NCI-H226 (cell line): ENCODE measurements around the gene OBSCN.

Source experiments
- DNase-seq: peaks from one replicate; pipeline ENCODE4 v3.0.0-alpha.2; 2015

OBSCN gene, protein sequence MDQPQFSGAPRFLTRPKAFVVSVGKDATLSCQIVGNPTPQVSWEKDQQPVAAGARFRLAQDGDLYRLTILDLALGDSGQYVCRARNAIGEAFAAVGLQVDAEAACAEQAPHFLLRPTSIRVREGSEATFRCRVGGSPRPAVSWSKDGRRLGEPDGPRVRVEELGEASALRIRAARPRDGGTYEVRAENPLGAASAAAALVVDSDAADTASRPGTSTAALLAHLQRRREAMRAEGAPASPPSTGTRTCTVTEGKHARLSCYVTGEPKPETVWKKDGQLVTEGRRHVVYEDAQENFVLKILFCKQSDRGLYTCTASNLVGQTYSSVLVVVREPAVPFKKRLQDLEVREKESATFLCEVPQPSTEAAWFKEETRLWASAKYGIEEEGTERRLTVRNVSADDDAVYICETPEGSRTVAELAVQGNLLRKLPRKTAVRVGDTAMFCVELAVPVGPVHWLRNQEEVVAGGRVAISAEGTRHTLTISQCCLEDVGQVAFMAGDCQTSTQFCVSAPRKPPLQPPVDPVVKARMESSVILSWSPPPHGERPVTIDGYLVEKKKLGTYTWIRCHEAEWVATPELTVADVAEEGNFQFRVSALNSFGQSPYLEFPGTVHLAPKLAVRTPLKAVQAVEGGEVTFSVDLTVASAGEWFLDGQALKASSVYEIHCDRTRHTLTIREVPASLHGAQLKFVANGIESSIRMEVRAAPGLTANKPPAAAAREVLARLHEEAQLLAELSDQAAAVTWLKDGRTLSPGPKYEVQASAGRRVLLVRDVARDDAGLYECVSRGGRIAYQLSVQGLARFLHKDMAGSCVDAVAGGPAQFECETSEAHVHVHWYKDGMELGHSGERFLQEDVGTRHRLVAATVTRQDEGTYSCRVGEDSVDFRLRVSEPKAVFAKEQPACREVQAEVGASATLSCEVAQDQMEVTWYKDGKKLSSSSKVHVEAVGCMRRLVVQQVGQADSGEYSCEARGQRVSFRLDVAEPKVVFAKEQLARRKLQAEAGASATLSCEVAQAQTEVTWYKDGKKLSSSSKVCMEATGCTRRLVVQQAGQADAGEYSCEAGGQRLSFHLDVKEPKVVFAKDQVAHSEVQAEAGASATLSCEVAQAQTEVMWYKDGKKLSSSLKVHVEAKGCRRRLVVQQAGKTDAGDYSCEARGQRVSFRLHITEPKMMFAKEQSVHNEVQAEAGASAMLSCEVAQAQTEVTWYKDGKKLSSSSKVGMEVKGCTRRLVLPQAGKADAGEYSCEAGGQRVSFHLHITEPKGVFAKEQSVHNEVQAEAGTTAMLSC (N-terminal part only)

DNA sequence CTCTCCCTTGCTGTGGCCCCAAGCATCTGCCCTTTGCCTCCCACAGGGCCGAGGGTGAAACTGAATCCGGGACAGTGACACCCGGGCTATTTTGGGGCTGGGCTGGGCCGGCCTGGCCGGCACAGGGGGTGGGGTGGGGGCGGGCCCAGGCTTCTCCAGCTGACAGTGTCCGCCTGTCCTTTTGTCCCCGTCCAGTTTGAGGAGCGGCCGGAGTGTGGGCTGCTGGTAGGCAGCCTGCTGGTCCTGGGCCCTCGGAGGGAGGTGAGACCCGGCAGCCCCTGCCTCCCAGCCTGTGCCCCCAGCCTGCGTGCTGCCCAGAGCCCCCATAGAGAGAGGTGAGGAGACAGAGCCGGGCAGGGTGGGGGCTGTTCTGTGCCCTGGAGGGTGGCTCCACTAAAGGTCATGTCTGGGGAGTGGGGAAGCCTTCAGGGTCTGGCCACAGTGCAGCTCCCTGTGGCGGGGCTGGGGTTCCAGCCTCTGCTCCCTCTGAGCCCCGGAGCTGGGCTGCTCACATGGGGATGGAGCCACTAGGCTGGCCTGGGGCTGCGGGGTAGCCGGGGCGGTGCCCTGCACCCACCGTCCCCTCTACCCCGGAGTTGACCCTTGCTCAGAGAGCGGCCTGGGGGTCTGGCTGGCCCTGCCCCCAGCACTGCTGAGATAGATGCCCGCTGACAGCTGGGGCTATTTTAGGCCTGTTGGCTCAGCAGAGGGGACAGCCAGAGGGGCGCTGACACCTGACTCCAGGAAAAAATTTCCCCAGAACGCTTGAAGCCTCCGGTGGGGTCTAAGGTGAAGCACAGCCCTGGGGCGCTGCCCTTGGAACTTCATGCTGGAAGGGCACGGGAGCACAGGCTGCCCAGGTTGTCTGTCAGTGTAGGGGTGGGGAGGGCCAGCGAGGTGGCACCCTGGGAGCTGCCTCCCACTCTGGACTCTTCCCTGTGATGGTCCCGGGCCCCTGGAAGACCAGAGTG, at the start of gene OBSCN:
Gene OBSCN (plus strand): TSS at position 194 of the 971 bp plus-strand sequence. CDS start 3,740 bp downstream, outside the sequence.
- no peak for DNase-seq

DNA sequence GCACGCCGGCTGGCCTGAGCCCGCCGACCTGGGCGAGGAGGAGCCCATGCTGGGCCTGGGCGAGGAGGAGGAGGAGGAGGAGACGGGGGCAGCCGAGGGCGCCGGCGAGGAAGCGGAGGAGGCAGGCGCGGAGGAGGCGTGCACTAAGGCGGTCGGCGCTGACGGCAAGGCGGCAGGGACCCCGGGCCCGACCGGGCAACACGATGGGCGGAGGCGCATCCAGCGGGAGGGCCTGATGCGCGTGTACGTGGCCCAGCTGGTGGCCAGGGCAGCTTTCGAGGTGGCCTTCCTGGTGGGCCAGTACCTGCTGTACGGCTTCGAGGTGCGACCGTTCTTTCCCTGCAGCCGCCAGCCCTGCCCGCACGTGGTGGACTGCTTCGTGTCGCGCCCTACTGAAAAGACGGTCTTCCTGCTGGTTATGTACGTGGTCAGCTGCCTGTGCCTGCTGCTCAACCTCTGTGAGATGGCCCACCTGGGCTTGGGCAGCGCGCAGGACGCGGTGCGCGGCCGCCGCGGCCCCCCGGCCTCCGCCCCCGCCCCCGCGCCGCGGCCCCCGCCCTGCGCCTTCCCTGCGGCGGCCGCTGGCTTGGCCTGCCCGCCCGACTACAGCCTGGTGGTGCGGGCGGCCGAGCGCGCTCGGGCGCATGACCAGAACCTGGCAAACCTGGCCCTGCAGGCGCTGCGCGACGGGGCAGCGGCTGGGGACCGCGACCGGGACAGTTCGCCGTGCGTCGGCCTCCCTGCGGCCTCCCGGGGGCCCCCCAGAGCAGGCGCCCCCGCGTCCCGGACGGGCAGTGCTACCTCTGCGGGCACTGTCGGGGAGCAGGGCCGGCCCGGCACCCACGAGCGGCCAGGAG, 49.5 kb upstream of the OBSCN start:
- no peak for DNase-seq

DNA sequence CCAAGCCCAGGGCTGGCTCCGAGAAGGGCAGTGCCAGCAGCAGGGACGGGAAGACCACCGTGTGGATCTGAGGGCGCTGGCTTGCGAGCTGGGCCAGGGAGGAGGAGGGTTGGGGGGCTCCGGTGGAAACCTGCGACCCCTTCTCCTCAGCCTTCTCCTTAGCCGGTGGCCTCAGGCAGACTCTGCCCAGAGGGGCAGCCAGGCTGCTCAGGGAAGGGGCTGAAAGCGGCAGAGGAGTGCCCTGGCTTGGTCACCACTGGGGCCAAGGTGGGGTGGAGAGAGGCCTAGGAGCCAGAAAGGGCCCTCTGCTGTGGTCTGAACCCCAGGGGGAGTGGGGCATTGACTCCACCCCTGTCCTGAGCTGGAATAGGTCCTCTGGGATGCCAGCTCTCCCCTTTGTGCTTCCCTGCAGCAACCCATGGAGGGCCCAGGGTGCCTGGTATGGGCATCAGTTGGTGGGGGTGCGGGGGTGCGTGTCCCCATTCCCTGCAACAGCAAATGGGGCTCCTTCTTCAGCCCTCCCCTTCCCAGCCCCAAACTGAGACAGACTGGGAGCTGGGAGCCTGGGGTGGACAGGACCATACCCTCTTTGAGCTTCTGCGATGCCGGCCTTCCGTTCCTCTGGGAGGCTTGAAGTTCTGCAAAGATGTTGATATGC, 48.7 kb upstream of the OBSCN start:
- no peak for DNase-seq

DNA sequence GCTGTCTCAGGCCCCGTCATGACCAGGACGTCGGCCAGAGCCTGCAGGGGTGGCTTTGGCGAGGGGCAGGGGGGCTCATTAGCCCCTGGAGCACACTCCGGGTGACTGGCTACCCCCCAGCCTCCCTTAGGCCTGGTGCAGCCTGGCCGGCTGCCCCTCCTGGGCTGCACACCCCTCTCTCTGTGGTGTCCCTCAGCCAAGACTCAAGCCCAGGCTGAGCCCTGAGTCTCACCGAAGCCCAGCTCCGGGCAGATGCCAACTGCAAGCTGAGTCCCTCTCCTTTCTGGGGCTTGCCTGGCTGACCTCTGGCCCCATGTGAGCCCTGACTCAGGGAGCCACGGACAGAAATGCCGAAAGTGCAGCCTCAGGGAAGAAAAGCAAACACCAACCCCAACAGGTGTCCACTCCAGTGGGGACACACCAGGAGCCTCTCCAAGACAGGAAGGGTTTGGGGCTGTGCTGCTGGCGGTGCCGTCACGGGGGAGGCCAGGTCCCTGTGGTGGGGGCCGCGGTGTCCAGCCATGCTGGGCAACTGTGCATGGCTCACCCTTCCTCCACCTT, 47.6 kb upstream of the OBSCN start:
- no peak for DNase-seq

DNA sequence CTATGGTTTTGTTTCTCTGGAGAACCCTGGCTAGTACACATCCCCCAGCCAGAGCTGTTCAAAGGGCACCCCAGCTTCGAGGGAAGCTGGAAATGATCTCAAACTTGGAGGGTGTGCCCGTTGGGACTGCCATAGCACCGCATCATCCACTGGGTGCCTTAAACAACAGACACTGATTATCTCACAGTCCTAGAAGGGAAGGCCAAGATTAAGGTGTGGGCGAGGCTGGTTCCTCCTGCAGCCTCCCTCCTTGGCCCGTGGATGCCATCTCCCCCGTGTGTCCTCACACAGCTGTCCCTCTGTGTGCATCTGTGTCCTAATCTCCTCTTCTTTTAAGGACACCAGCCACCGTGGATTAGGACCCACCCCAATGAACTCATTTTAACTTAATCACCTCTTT, 46.5 kb upstream of the OBSCN start:
- peak; percentile 34 for DNase-seq

GRCh38 chr1:228161866-228162265, 46.0 kb upstream of the OBSCN start:
- DNase-seq, result no peak

DNA sequence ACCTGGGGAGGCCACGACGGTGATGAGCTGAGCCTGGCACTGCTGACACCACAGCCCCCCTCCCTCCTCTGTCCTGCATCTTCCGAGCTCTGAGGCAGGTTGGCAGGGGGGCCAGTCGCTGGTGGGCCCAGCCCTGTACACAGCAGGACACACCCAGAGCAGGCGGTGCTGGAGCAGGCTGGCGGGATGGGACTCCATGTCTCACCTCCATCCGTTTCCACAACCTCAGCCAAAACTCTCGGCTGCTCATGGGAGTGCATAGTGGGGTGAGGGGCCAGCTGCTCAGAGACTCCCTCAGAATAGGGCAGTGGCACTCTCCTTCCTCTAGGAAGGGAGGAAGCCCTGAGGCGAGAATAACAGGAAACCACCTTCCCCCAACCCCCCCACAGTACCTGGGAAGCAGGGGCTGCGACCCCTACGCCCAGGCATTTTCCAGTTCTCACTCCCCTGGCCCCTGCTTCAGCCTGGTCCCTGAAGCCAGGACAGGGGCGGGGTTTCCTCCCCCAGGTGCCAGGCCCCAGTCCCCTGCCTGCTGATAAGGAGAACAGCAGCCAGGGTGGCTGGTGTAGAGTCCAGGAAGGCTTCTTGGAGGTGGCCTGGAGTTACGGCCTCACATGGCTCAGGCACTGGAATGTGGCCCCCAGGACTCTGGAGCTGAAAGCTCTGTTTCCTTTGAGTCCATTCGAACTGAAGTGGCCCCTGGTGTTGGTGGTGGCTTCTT, 45.4 kb upstream of the OBSCN start:
- DNase-seq, result peak; percentile 73

GRCh38 chr1:228163007-228163753, 44.7 kb upstream of the OBSCN start:
- peak; percentile 68 for DNase-seq

- DNase-seq, result no peak
These were observed 43.9 kb upstream of the OBSCN start for GRCh38 chr1:228163776-228164519.

DNA sequence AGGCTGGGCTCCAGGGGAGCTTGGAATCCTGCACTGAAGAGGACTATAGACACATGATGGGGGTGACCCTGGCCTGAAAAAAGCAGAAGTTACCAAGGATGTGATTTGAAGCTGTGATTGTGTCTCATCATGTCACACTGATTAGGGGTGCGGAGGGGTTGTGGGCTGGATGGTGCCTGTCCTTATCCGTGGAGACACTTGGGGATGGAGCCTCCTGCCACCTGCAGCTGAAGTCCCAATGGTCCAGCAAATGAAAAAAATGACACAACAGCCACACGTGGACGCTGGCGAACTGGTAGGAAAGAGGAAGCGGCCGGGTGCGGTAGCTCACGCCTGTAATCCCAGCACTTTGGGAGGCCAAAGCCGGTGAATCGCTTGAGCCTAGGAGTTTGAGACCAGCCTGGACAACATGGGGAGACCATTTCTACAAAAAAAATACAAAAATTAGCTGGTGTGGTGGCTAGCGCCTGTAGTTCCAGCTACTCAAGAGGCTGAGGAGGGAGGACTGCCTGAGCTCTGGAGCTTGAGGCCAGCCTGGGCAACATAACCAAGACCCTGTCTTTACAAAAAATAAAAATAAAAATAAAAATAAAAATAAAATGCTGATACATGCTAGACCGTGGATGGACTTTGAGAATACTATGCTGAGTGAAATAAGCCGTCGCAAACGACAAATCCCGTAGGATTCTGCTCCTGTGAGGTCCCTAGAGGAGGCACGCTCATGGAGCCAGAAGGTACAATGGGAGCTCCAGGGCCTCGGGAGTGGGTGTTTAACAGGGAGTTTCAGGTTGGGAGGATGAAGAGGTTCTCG, 43.1 kb upstream of the OBSCN start:
- DNase-seq, result no peak

- DNase-seq, result peak; percentile 82
These were observed 42.3 kb upstream of the OBSCN start, which contains the start of gene IBA57 for GRCh38 chr1:228165372-228166169. Gene IBA57, plus strand, starts transcription at chr1:228165804. Its CDS starts 13 bp downstream, at chr1:228165817.

GRCh38 chr1:228166170-228166936, 41.5 kb upstream of the OBSCN start:
- DNase-seq, result peak; percentile 12

DNA sequence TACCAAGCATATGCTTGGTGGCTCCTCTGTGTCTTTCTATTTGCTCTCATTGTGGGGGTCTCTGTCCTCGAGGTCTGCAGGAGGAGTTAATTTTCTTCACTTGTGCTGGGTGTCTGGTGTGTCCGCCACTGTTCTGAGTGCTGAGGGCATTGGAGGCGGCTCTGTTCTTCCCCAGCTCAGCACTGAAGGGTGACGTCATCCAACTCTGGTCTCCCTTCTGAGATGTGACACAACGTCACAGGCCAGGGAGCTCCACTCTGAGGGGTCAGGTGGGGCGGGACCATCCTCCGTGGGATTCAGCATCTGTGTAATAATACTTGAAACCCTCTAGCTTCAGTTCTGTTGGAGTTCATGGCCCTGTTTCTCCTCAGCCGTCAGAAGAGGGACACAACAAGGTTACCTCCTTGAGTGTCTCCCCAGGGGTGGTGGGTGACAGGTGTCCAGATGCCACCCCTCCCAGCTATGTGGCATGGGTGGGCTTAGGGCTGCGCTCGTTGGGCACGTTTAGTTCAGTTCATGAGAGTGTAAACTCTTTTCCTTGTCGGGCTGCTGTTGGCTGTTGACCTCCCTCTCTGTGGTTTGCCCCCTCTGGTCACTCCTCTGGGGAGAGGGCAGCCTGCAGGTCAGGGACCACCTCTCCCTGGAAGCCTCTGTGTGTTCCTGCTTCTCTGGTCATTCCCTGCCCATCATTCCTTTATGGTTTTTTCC, 39.1 kb upstream of the OBSCN start:
- no peak for DNase-seq

DNA sequence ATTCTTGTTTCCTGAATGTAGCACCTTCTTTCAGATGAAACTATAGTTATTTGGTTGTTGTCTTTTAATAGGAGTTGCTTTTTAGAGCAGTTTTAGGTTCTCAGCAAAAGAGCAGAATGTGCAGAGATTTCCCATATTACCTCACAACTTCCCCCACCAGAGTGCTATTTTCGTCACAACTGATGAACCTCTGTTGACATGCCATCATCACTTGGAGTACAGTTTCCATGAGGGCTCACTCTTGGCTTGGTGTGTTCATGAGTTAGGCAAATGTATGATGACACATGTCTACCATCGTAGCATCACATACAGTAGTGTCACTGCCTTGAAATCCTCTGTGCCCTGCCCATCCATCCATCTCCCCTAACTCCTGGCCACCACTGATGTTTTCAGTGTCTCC, 38.5 kb upstream of the OBSCN start:
- DNase-seq, result no peak
